IMR-90 (cell line): ENCODE measurements around the gene NBEAL1. TPM values are rescaled to one million over a fixed set of nuclear protein-coding genes. Genes with fewer than 3 reads are reported as not detected.

Experiments
- ATAC-seq: fragments of 200-7000 bp; cut with Tn5 transposase; 2 replicates; pipeline ENCODE4 v1.9.1; 2020; ENCODE audit warnings: low read depth, mild to moderate bottlenecking, moderate library complexity
- BruUV-seq: library from RNA; stranded (reverse); fragments of 400-500 nt; replicated peaks from 2 replicates; lab custom pipeline; 2021; lab: Mats Ljungman, UMichigan
- CTCF ChIA-PET: fragments of 300-600 bp; formaldehyde crosslinking; extraction: SDS; loops from one replicate; lab custom pipeline; 2021; ENCODE audit warnings: antibody characterized with exemption; lab: Yijun Ruan, JAX
- POLR2A ChIA-PET: fragments of 300-600 bp; sonication (Branson Sonifier 250); formaldehyde crosslinking; loops from one replicate; lab custom pipeline; 2022; ENCODE audit warnings: antibody characterized with exemption; ENCODE audit not compliant: unreplicated experiment; lab: Charles Lee
- DNase-seq: peaks from one replicate; pipeline ENCODE4 v3.0.0; 2013
- H2AFZ ChIP-seq: replicated peaks from 2 replicates; pipeline ENCODE3; 2013; ENCODE audit warnings: low read length, mild to moderate bottlenecking; ENCODE audit not compliant: poor library complexity
- H2AK5ac ChIP-seq: 2 replicates; pipeline ENCODE4 v1.6.1; 2013; ENCODE audit warnings: low read depth, low read length, inconsistent platforms
- H2AK9ac ChIP-seq: replicated peaks from 2 replicates; pipeline ENCODE3; 2013; ENCODE audit warnings: mild to moderate bottlenecking, low read depth, low read length, moderate library complexity; ENCODE audit not compliant: poor library complexity
- H2BK120ac ChIP-seq: 2 replicates; pipeline ENCODE4 v1.6.1; 2013; ENCODE audit warnings: low read depth, low read length, inconsistent platforms
- H2BK15ac ChIP-seq: 3 replicates; pipeline ENCODE4 v1.6.1; 2013; ENCODE audit warnings: low read depth, low read length, inconsistent platforms
- H2BK20ac ChIP-seq: 2 replicates; pipeline ENCODE4 v1.6.1; 2013; ENCODE audit warnings: low read depth, mild to moderate bottlenecking, inconsistent platforms, low read length, moderate library complexity
- H2BK5ac ChIP-seq: 2 replicates; pipeline ENCODE4 v1.6.1; 2013; ENCODE audit warnings: mild to moderate bottlenecking, low read depth, low read length, inconsistent platforms; ENCODE audit not compliant: poor library complexity, severe bottlenecking
- H3K14ac ChIP-seq: replicated peaks from 2 replicates; pipeline ENCODE4 v1.6.1; 2013; ENCODE audit warnings: low read depth, low read length, inconsistent platforms
- H3K18ac ChIP-seq: 2 replicates; pipeline ENCODE4 v1.6.1; 2013; ENCODE audit warnings: low read depth, low read length, control low read depth
- H3K23ac ChIP-seq: 2 replicates; pipeline ENCODE4 v1.6.1; 2013; ENCODE audit warnings: low read depth, low read length, inconsistent platforms
- H3K27ac ChIP-seq: 2 replicates; pipeline ENCODE4 v1.5.1; 2013; ENCODE audit warnings: mild to moderate bottlenecking, control low read depth, low read length; ENCODE audit not compliant: insufficient read depth
- H3K27me3 ChIP-seq: 2 replicates; pipeline ENCODE4 v1.6.1; 2013; ENCODE audit warnings: low read length; ENCODE audit not compliant: control insufficient read depth, insufficient read depth
- H3K36me3 ChIP-seq: 2 replicates; pipeline ENCODE4 v1.6.1; 2013; ENCODE audit warnings: low read length, mixed read lengths; ENCODE audit not compliant: control insufficient read depth, insufficient read depth
- H3K4ac ChIP-seq: 2 replicates; pipeline ENCODE4 v1.6.1; 2013; ENCODE audit warnings: low read depth, low read length, inconsistent platforms
- H3K4me1 ChIP-seq: 2 replicates; pipeline ENCODE4 v1.6.1; 2013; ENCODE audit warnings: low read length, mixed read lengths; ENCODE audit not compliant: control insufficient read depth, insufficient read depth
- H3K4me2 ChIP-seq: 2 replicates; pipeline ENCODE4 v1.6.1; 2013; ENCODE audit warnings: low read depth, mild to moderate bottlenecking, control low read depth, low read length, moderate library complexity
- H3K4me3 ChIP-seq: 2 replicates; pipeline ENCODE4 v1.5.1; 2013; ENCODE audit warnings: low read depth, mild to moderate bottlenecking, control low read depth, low read length, moderate library complexity; ENCODE audit not compliant: insufficient read depth
- H3K56ac ChIP-seq: 2 replicates; pipeline ENCODE4 v1.6.1; 2013; ENCODE audit warnings: low read length, inconsistent platforms; ENCODE audit not compliant: insufficient read depth; ENCODE audit errors: extremely low read depth
- H3K79me1 ChIP-seq, 2 experiments: 2 replicates each; pipeline ENCODE4 v1.6.1; 2013; ENCODE audit warnings: low read length in 2 of 2, inconsistent platforms in 1 of 2, low read depth in 1 of 2
- H3K9ac ChIP-seq: 2 replicates; pipeline ENCODE4 v1.6.1; 2013; ENCODE audit warnings: low read depth, low read length, control low read depth
- H3K9me1 ChIP-seq: 2 replicates; pipeline ENCODE4 v1.6.1; 2013; ENCODE audit warnings: low read length, inconsistent platforms; ENCODE audit not compliant: insufficient read depth
- H3K9me3 ChIP-seq: 2 replicates; pipeline ENCODE4 v1.6.1; 2013; ENCODE audit warnings: low read length; ENCODE audit not compliant: control insufficient read depth, insufficient read depth
- H4K20me1 ChIP-seq: 2 replicates; pipeline ENCODE4 v1.6.1; 2013; ENCODE audit warnings: low read length, inconsistent platforms; ENCODE audit not compliant: insufficient read depth
- H4K5ac ChIP-seq: 2 replicates; pipeline ENCODE4 v1.6.1; 2013; ENCODE audit warnings: mild to moderate bottlenecking, low read depth, low read length, control low read depth
- H4K8ac ChIP-seq, 2 experiments: 2 replicates each; pipeline ENCODE4 v1.6.1; 2013; ENCODE audit warnings: low read depth in 2 of 2, low read length in 2 of 2, control low read depth in 1 of 2, inconsistent platforms in 1 of 2
- H4K91ac ChIP-seq: 2 replicates; pipeline ENCODE4 v1.6.1; 2013; ENCODE audit warnings: low read depth, low read length, inconsistent platforms; ENCODE audit not compliant: insufficient read depth
- BHLHE40 ChIP-seq: fragments of 150-350 bp; IDR thresholded peaks from 2 replicates; pipeline ENCODE4 v1.6.1; 2016; ENCODE audit warnings: mild to moderate bottlenecking, low read depth, low read length
- CEBPB ChIP-seq: IDR thresholded peaks from 2 replicates; pipeline ENCODE4 v1.6.1; 2012; ENCODE audit warnings: low read depth, low read length, improper control_type of control experiment
- CHD1 ChIP-seq: IDR thresholded peaks from 2 replicates; pipeline ENCODE4 v1.6.1; 2012; ENCODE audit warnings: low read depth, low read length, improper control_type of control experiment
- CTCF ChIP-seq: conservative IDR thresholded peaks from 2 replicates; pipeline ENCODE4 v1.5.1; 2012; ENCODE audit warnings: mild to moderate bottlenecking, low read depth, low read length, improper control_type of control experiment
- ELK1 ChIP-seq: fragments of 150-350 bp; IDR thresholded peaks from 2 replicates; pipeline ENCODE4 v1.6.1; 2016; ENCODE audit warnings: low read depth, mild to moderate bottlenecking, low read length, moderate library complexity, borderline replicate concordance
- FOS ChIP-seq: fragments of 150-350 bp; IDR thresholded peaks from 2 replicates; pipeline ENCODE4 v1.6.1; 2016; ENCODE audit warnings: low read depth, low read length
- MAFK ChIP-seq: IDR thresholded peaks from 2 replicates; pipeline ENCODE4 v1.6.1; 2012; ENCODE audit warnings: low read depth, low read length, improper control_type of control experiment
- MAZ ChIP-seq: IDR thresholded peaks from 2 replicates; pipeline ENCODE4 v1.6.1; 2012; ENCODE audit warnings: low read depth, mild to moderate bottlenecking, low read length, improper control_type of control experiment, moderate library complexity, borderline replicate concordance
- MXI1 ChIP-seq: IDR thresholded peaks from 2 replicates; pipeline ENCODE4 v1.6.1; 2012; ENCODE audit warnings: low read depth, mild to moderate bottlenecking, low read length, moderate library complexity, borderline replicate concordance
- NFE2L2 ChIP-seq: fragments of 150-350 bp; IDR thresholded peaks from 2 replicates; pipeline ENCODE4 v1.6.1; 2016; ENCODE audit warnings: low read depth, mild to moderate bottlenecking, low read length
- RAD21 ChIP-seq: IDR thresholded peaks from 2 replicates; pipeline ENCODE4 v1.6.1; 2012; ENCODE audit warnings: low read length, improper control_type of control experiment
- RCOR1 ChIP-seq: IDR thresholded peaks from 2 replicates; pipeline ENCODE4 v1.6.1; 2012; ENCODE audit warnings: mild to moderate bottlenecking, low read length, improper control_type of control experiment; ENCODE audit not compliant: insufficient replicate concordance
- RFX5 ChIP-seq: IDR thresholded peaks from 2 replicates; pipeline ENCODE4 v1.8.0; 2012; ENCODE audit warnings: low read depth, mild to moderate bottlenecking, low read length, moderate library complexity
- SMC3 ChIP-seq: fragments of 150-350 bp; IDR thresholded peaks from 2 replicates; pipeline ENCODE4 v1.6.1; 2016; ENCODE audit warnings: low read depth, mild to moderate bottlenecking, antibody characterized with exemption, low read length, moderate library complexity
- USF2 ChIP-seq: fragments of 150-350 bp; IDR thresholded peaks from 2 replicates; pipeline ENCODE4 v1.6.1; 2017; ENCODE audit warnings: mild to moderate bottlenecking, antibody characterized with exemption, low read length, low read depth
- WGBS, 2 experiments: methylation state at CpG; one replicate each; pipeline versions ENCODE4 v1.1.5 to v1.1.7; 2013; ENCODE audit warnings: missing lambda C conversion rate in 2 of 2; ENCODE audit not compliant: insufficient read length in 1 of 2; ENCODE audit errors: extremely low coverage in 2 of 2; 5-methylcytosine and 5-hydroxymethylcytosine counted together
- dilution Hi-C: fragments of 300-500 bp; cut with HindIII; formaldehyde crosslinking; loops from one replicate; pipeline ENCODE4 v1.14.3; 2018; ENCODE audit warnings: low sequenced_read_pairs; ENCODE audit not compliant: unreplicated experiment
- in situ Hi-C: fragments of 300-500 bp; cut with MboI; formaldehyde crosslinking; loops from 3 replicates; pipeline ENCODE4 v1.14.3; 2019; ENCODE audit warnings: low sequenced_read_pairs, inconsistent platforms, mixed read lengths
- intact Hi-C: fragments of 100-400 bp; cut with micrococcal nuclease; formaldehyde crosslinking; loops from 2 replicates; pipeline ENCODE4 v1.10.0; 2022
- polyA plus RNA-seq, 3 experiments: library from polyadenylated mRNA; depleted of rRNA; stranded (reverse); fragments of >200 nt; gene quantifications; 2 replicates each; pipeline ENCODE4 v1.2.3, GENCODE V29; 2012; ENCODE audit warnings: low replicate concordance in 1 of 3
- total RNA-seq: library from RNA; depleted of rRNA; stranded (reverse); fragments of >200 nt; gene quantifications from 2 replicates; pipeline ENCODE4 v1.2.3, GENCODE V29; 2012

NBEAL1 gene
- total and polyA plus RNA-seq, 2 of the 4 experiments (the other 2 are of a cell fraction): 6.4 to 38.0 TPM

GRCh38 chr2:203191961-203192360 lies 177.3 kb downstream of the NBEAL1 start:
- ATAC-seq (no peak), DNase-seq (no peak)
- TF ChIP-seq RAD21 (no peak), CEBPB (no peak), CHD1 (no peak), MXI1 (no peak), CTCF (no peak), MAFK (no peak), FOS (no peak), NFE2L2 (no peak), SMC3 (no peak), USF2 (no peak), MAZ (no peak), BHLHE40 (no peak), ELK1 (no peak), RCOR1 (no peak), RFX5 (no peak)
- no peak overlapping the region for H4K91ac ChIP-seq
- POLR2A ChIA-PET: no interaction called here
- no peak overlapping the region for H3K9ac ChIP-seq
- in situ Hi-C loops: no loop called here
- H2BK15ac ChIP-seq: no peak overlapping the region
- intact Hi-C loops: no loop called here
- peaks cover 15% of the 10 kb centered on the region for H3K36me3 ChIP-seq
- no peak overlapping the region for H3K23ac ChIP-seq
- H2AK9ac ChIP-seq: no peak overlapping the region
- H2BK120ac ChIP-seq: no peak overlapping the region
- CTCF ChIA-PET: no interaction called here
- H3K4me3 ChIP-seq: no peak overlapping the region
- H3K14ac ChIP-seq: no peak overlapping the region
- no peak overlapping the region for H4K8ac ChIP-seq
- no peaks in the 10 kb centered on the region for H3K27me3 ChIP-seq
- dilution Hi-C loops: no loop called here
- no peaks in the 10 kb centered on the region for H3K9me3 ChIP-seq
- H4K20me1 ChIP-seq: no peaks in the 10 kb centered on the region
- 100% methylated on average over 1 of the region's 3 CpGs; no CpG with 5 or more reads in 1 of the 2 experiments for WGBS, 2 experiments
- H3K9me1 ChIP-seq: no peaks in the 10 kb centered on the region
- H3K27ac ChIP-seq: no peak overlapping the region
- H3K56ac ChIP-seq: no peak overlapping the region
- no peak overlapping the region for H2BK5ac ChIP-seq
- H3K4me1 ChIP-seq: no peaks in the 10 kb centered on the region
- H3K4ac ChIP-seq: no peak overlapping the region
- H4K5ac ChIP-seq: no peak overlapping the region
- no peak overlapping the region for H2BK20ac ChIP-seq
- H3K4me2 ChIP-seq: no peak overlapping the region
- no peak overlapping the region for H2AFZ ChIP-seq
- no peak overlapping the region for H3K18ac ChIP-seq
- no peak overlapping the region for H2AK5ac ChIP-seq
- BruUV-seq: no TSS peak
- H3K79me1 ChIP-seq: no peaks in the 10 kb centered on the region; a peak in 1 of 4 replicates
